ENCODE measurements around the gene USP34.
"Not testable (repeated sequence)": the region's sequence is repeated elsewhere in the genome, so short reads cannot be mapped to it uniquely, and the experiment has no call there.

USP34 gene

DNA sequence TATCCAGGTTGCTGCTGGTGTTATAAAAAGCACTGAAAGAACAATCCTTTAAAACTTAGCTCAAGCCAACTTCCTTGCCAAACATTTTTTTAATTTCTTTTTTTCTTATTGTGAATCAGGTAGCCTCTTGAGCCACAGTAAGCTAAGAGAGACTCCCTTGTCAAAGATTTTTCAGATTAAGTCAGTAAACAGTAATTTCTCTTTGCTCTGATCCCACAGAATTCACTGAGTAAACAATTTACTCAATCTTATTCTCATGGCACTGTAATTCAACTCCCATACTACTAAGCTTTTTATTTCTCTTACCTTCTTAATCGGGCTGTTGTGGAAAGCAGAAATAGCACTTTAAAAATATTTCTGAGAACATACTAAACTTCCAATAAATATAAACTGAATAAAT lies 226.2 kb downstream of the USP34 start:
- DNase-seq: no peak

DNA sequence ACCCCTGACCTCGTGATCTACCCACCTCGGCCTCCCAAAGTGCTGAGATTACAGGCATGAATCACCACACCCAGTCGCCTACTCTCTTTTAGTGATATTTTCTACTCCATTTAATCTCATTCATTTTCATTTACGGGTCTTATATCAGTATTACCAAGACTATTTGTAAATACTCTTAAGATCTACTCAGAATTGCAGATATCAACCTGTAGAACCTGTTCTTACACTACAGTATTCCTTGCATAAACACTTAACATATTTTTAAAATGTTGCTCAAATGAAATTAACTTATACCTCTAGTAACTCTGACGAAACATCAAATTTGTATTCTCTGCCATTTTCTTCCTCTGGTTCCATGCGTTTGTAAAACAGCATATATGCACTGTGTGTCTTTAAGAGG lies 229.6 kb downstream of the USP34 start:
- no peak for DNase-seq

DNA sequence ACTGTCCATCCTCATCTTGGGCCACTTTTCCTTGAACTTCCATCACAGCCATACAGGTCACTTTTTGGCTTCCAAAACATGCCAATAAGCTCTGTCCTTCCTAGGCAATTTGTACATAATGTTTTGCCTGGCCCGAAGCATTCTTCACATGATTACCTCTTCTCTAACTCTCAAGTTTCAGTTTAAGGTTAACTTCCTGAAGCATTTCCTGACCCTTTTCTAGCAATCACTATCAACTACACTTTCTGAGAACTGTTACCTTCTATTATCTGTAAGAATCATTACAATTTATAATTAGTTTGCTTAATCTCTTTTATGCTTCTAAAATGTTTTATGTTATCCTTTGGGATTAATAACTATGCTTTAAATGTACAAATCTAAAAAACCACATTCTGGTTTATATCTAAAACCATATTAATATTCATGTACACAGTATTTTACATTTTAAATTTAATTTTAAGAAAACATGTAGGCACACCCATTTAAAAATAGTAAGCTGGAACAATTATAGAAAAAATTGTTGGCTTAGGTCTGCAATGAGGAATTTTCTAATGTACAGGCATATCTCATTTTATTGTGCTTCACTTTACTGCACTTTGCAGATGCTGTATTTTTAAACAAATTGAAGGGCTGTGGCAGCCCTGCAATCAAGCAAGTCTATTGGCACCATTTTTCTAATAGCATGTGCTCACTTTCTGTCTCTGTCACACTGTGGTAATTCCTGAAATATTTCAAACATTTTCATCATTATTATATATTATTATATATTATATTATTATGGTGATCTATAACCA lies 232.5 kb downstream of the USP34 start:
- no peak for DNase-seq

DNA sequence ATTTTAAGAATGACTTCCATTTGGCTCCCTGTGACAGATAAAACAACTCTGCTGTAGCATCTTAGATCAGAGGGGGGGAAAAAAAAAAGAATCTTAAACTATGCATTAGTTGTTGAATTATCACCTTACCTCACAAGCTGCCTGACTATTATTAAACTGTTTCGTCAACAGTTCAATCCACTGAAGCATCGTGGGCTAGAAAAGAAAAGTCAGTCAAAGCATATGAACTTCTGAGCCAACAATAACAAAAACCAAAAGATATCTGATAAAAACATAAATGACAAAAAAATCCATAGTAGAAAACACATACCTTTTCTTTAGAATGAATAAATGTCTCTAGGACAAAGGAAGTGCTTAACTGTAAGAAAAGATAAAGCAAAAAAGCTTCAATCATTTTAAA lies 235.2 kb downstream of the USP34 start:
- DNase-seq: no peak

DNA sequence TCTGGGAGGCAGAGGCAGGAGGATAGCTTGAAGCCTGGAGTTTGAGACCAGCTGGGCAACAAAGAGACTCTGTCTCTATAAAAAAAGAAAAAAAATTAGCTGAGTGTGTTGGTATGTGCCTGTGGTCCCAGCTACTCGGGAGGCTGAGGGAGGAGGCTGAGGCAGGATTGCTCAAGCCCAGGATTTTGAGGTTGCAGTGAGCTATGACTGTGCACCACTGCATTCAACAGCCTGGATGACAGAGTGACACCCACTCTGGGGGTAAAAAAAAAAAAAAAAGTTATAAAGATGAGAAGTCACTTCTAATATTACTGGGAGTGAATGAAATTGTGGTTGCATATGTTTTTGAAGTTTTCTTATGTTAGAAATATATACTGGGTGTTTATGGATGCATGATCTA lies 237.3 kb downstream of the USP34 start:
- no peak for DNase-seq

DNA sequence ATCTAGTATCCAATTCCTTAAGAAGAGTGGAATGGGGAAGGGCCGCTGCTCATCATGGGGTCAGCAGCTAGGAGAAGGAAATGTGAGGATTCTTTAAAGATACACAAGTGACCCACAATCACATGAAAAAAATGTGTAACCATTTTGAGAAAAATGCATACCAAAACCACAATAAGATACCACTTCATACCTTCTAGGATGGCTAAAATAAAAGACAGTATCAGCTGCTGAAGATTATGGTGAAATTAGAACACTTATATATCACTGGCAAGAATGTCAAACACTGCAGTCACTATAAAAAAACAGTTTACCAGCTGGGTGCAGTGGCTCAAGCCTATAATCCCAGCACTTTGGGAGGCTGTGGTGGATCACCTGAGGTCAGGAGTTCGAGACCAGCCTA lies 241.0 kb downstream of the USP34 start:
- DNase-seq: no peak

DNA sequence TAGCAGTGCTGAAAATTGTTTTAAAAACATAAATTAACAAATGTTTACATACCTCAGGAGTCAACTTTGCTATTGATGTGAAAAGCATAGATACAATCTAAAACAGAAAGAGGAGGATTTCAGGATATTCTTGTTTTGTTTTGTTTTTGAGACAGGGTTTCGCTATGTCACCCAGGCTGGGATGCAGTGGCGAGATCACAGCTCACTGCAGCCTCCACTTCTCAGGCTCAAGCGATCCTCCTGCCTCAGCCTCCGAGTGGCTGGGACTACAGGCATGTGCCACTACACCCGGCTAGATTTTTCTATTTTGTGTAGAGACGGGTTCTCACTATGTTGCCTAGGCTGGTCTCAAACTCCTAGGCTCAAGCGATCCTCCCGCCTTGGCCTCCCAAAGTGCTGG lies 248.3 kb downstream of the USP34 start:
- DNase-seq: no peak

DNA sequence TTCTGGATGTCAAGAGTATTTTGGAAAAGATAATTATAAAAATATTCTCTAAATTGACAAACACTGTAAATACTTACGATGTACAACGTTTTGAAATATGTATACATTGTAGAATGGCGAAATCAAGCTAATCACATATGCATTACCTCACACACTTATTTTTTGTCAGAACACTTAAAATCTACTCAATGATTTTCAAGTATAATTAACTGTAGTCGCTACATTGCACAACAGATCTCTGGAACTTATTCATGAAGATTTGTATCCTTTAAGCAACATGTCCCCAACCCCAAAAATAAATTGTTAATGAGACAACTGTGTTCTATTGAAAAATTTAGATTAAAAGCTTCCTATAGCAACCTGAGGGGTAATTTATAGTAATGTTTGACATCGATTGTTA lies 249.1 kb downstream of the USP34 start:
- DNase-seq: no peak

DNA sequence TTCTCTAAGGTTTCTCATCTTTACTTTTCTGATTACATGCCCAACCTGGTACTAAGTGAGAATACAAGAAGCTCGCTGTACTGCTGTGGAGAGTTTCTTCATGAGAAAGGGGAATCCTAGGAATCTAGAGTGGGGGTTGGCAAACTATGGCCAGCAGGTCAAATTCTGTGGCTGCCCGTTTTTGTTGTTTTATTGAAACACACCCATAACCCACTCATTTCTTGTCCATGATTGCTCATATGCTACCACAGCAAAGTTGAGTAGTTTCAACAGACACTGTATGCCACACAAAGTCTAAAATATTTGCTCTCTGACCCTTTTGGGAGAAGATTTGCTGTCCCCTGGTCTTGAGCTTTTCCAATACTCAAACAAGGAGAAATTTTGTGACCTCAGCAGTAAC lies 250.1 kb downstream of the USP34 start:
- no peak for DNase-seq

DNA sequence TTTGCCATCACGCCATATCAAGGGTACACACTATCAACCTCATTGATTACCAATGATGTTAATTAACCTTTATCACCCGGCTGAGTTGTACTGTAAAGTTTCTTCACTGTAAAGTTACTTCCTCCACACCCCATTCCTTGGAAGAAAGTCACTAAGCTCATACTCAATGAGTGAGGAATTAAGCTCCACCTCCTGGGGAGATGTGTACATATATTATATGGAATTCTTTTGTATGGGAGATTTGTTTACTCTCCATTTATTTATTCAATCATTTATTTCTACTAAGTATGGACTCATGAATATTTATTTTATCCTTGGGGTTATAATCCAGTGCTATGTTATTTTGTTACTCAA lies 252.1 kb downstream of the USP34 start:
- DNase-seq: no peak

DNA sequence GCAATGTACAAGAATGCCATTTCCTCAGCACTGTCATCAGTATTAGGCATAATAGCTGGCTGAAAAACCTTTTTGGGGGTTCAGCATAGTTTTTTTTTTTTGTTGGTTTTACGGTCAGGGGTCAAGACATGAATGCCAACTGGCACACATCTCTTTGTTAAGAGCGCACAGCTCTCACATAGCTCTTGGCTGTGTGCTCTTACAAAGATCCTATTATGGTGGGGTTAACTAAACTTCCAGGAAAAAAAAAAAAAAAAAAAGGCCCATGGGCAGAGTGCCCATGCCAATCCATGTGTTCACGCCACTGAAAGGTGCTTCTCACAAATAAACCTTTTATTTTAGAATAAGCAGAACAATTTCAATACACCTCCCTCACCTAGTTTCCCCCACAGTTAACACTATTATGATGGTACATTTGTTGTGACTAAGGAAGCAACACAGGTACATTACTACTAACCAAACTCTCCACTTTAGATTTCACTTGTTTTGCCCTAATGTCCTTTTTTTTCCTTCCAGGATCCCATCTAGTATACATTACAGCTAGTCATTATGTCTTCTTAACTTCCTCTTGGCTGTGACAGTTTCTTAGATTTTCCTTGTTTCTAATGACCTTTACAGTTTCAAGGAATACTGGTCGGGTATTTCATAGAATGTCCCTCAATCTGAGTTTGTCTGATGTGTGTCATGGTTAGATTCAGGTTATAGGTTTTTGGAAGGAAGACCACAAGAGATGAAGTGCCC lies 252.6 kb downstream of the USP34 start:
- no peak for DNase-seq

DNA sequence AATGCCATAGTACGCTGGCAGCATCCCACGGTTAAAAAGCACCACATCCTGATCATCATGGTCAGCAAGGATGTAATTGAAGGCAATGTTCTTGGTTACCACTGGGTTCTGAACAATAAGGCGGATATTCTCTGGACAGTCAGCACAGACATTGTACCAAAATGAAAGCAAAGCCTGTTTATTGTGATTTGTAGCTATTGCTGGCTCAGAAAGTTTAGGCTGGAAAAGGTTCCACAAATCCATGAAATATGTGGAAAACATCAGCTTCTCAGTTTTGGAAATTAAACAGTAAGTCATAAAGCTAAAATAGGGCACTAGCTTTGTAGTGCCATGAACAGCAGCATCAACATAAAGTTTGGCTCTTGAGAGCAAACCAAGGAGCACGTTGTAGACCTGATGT lies 256.7 kb downstream of the USP34 start:
- no peak for DNase-seq

DNA sequence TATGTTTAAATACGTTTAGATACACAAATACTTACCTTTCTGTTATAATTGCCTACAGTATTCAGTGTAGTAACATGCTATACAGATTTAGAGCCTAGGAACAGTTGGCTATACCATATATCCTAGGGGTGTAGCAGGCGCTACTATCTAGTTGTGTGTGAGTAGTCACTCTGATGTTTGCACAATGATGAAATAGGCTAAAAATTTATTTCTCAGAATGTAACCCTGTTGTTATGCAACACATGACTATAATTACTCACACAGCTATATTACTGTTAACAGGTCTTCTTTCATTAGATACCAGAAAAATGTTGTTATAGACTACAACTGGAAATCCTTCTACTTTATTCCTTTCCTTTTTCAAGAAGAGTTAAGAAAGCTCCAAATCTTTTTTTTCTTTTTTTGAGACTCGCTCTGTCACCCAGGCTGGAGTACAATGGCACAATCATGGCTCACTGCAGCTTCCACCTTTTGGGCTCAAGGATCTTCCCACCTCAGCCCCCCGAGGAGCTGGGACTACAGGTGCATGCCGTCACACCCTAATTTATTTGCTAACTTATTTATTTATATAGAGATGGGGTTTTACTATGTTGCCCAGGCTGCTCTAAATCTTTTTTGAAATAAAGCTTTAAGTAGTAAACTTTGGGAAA lies 260.4 kb downstream of the USP34 start:
- DNase-seq: no peak

DNA sequence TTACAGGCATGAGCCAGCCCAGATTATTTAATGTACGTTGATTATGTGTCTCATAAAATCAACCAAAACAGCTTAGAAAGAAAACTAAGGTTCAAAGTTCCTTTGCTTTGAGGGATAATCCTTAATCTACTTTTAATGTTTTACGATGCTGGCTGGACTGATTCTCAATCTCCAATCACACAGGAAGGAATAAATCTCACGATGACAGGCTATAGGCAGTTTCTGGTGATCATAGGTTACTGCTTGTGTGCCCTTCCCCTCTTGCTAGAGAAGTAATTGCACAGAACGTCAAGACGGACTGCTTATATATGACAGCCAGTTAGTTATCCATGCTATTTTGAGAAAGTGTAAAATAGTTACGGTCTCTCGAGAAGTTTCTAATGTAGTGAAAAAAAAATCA lies 265.8 kb downstream of the USP34 start:
- no peak for DNase-seq

DNA sequence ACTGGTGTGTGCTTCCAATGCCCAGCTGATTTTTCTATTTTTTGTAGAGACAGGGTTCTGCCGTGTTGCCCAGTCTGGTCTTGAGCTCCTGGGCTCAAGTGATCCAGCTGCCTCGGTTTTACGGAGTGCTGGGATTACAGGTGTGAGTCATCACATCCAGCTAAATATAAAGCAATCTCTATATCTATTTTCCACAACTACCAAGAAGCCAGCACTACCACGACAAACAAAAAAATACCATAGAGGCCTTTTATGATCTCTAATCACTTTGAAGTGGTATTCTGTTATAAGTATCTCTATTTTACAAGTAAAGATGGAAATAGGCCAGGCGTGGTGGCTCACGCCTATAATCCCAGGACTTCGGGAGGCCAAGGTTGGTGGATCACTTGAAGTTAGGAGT lies 274.2 kb downstream of the USP34 start:
- DNase-seq: no peak

DNA sequence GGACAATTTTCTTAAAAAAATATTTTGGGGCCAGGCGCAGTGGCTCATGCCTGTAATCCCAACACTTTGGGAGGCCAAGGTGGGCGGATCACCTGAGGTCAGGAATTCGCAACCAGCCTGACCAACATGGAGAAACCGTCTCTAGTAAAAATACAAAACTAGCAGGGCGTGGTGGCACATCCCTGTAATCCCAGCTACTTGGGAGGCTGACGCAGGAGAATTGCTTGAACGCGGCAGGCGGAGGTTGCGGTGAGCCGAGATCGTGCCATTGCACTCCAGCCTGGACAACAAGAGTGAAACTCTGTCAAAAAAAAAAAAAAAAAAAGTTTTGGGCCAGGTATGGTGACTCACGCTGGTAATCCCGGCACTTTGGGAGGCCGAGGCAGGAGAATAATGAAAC lies 276.2 kb downstream of the USP34 start:
- not testable (repeated sequence) for DNase-seq

DNA sequence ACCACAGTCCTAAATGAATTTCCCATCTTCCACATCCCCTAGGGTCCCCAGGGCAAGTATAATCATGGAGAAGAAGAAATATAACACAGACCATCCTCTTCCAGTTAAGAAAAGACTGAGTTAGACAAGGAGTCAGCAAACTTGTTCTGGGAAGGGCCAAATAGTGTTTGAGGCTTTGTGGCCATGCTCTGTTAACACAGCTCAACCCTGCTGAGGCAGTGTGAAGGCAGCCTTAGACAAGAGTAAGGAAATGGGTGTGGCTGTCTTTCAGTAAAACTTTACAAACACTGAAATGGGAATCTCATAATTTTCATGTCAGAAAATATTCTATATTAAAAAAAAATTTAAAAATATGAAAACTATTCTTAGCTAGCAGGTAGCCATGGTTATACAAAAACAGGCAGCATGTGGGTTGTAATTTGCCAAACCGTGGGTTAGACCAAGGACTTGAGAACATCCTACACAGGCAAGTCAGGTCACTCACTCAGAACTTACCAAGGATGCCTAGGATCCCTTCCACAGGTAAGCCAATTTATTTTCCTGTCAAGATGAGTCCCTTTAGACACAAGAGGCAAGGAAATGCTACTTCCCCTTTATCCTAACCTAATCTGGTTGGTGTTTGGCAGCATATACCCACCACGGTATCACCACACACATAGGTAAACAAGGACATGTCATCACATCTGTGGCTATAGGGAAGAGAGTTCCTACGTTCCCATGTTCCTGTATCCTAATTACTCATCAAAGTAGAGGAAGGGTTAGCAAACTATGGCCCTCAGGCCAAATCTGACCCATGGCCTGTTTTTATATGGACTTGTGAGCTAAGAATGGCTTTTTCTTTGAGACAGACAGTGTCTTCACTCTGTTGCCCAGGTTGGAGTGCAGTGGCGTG lies 277.0 kb downstream of the USP34 start:
- DNase-seq: no peak

DNA sequence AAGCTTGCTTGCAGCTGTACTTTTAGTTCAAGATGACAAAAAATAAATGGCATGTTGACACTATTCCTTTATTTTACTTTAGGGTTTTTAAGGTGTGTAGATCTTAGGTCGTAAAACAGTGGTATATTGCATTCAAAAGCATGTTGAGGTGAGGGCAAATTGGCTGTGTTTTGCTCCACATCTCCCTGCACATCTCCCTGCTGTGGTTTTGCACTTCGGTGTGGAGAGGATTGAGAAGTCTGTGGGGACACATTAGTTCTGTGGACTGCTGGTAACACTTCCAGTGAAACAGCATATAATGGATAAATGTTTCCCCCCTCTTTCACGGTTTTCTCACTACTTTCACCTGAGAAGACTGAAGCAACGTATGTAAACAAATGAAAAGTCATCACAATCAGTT lies 283.8 kb downstream of the USP34 start:
- DNase-seq: no peak

DNA sequence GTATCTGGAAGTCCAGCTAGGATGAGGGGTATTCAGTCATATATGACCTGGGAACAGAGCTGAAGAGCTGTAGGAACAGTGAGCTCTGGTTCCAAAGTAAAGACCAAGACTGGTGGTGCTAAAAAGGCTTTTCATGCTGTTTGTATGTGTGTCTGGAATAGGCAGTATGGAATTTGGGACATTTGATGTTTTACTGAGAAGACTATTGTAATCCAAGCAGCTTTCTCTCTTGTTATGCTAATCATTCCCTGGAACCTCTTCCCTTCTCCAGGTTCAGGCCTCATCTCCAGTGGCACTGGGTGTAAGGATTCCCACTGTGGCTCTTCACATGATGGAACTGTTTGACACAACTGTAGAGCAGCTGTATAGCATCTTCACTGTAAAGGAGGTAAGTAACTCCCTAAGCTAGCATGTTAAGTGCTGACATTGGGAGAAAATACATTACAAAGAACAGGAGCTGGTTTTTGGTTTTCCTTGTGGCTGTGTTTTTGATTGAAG lies 285.6 kb downstream of the USP34 start:
- DNase-seq: no peak

DNA sequence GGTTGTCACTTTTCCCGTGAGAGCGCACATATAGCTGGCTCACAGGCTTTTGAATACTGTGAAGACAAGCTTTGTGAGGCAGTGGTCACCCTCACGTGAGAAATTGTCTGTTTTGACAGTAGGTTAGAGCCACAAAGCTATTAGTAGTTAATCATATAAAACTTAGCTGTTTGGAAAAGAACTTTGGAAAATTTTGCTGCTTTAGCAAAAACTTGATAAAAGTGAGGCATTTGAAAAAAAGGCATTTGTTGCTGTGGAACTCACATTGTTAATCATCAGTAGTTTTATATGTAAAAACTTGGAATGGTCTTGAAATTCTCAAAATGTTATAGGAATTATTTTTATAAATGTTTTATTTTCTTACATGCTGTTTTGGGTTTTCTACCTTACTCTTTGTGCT lies 286.6 kb downstream of the USP34 start:
- no peak for DNase-seq

DNA sequence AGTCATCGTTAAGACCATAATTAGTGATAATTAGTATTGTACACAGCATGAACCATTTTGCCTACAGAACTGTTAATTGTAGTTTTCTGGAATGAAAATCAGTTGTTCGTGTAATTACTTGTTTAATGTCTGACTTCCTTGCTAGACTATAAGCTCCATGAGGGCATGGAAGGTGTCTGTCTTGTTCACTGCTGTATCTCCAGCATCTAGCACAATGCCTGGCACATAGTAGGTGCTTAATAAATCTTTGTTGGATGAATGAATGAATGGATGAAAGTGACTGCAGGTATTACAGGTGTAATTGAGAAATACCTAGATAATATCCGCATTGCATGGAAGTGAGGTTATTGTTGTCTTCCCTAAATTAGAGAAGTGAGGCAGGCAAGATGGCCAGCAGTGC lies 287.1 kb downstream of the USP34 start:
- DNase-seq: no peak

DNA sequence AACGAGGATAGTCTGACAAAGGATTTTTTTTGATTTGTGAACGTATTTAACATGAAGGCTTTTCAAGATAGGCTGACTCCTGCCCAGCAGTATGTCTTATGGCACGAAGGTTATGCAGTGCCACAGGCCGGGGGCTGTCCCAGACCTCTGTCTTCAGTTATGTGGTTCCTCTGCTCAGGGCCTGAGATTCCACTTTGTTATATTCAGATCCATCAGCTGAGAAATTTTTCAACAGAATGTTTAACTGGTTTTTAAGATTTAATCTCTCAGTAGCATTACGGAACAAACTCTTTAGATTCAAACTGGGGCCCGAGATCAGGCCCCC lies 288.9 kb downstream of the USP34 start:
- no peak for DNase-seq

DNA sequence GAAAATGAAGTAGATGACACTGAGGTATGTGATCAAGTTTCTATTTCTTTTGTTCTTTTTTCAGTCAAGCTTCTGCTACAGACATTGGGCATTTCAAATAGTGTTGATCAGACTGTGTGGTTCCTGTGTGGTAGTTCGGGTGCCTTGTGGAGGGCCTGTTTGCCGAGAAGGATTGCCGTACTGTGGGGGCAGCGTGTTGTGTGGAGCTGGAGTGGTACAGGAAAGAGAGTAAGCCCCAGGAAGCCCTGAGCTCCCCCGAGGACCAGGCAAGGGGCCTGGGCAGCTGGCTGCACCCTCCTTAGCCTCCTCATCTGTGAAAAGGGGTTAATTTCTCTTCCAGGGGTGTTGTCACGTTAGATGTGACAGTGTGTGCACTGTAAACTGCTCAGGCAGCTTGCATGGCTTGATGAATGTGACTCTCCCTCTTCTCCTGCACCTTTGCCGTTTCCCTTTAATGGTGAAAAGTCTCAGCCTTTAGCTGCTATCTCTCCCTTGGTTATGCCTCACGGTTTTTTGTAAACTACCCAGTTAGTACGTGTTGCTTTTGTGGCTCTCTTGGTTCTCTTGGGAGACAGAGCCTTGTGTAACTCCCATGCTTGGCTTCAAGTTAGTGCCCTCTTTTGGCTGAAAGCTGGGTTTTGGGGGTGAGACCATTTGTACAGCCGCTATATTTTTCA lies 289.4 kb downstream of the USP34 start:
- DNase-seq: no peak
